Subcutaneous adipose tissue (tissue), 4 donors: Measurements from ENCODE around the gene BASP1. TPM values are rescaled to one million over a fixed set of nuclear protein-coding genes. Genes with fewer than 3 reads are reported as not detected.

Source experiments
- total RNA-seq, 4 donors: library from RNA; depleted of rRNA; stranded (reverse); fragments of >200 nt; gene quantifications; one replicate each; pipeline ENCODE4 v1.1.0, GENCODE V29; 2016
- TF ChIP-seq, protein P1 (sequence below): fragments of 450-650 bp; IDR thresholded peaks from one replicate; pipeline ENCODE4 v1.5.1; 2016; ENCODE audit warnings: low read depth, mild to moderate bottlenecking, control low read depth, antibody characterized with exemption, moderate library complexity

Gene BASP1
- total RNA-seq, 4 donors from 2014 or later, result 15.3 to 80.7 (median 33.5) TPM

DNA sequence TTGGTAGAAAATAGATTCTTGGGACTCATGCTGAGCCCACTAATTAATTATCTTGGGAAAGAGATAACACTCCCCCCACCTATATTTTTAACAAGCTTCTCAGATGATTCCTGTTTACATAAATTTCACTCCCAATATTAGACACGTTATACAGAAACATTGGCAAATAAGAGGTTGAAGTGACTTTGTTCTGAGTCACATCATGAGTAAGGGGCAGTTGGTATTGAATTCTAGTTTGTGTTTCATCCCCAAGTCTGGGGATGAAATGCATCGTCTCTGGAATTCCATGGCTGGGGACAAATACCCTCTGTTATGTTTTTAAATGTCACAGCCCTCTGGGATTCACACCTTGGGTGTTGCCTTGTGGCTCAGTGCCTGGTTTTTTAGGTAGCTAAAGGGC, 41.0 kb downstream of the BASP1 start:
- TF ChIP-seq, protein P1, sequence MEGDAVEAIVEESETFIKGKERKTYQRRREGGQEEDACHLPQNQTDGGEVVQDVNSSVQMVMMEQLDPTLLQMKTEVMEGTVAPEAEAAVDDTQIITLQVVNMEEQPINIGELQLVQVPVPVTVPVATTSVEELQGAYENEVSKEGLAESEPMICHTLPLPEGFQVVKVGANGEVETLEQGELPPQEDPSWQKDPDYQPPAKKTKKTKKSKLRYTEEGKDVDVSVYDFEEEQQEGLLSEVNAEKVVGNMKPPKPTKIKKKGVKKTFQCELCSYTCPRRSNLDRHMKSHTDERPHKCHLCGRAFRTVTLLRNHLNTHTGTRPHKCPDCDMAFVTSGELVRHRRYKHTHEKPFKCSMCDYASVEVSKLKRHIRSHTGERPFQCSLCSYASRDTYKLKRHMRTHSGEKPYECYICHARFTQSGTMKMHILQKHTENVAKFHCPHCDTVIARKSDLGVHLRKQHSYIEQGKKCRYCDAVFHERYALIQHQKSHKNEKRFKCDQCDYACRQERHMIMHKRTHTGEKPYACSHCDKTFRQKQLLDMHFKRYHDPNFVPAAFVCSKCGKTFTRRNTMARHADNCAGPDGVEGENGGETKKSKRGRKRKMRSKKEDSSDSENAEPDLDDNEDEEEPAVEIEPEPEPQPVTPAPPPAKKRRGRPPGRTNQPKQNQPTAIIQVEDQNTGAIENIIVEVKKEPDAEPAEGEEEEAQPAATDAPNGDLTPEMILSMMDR, result no peak

DNA sequence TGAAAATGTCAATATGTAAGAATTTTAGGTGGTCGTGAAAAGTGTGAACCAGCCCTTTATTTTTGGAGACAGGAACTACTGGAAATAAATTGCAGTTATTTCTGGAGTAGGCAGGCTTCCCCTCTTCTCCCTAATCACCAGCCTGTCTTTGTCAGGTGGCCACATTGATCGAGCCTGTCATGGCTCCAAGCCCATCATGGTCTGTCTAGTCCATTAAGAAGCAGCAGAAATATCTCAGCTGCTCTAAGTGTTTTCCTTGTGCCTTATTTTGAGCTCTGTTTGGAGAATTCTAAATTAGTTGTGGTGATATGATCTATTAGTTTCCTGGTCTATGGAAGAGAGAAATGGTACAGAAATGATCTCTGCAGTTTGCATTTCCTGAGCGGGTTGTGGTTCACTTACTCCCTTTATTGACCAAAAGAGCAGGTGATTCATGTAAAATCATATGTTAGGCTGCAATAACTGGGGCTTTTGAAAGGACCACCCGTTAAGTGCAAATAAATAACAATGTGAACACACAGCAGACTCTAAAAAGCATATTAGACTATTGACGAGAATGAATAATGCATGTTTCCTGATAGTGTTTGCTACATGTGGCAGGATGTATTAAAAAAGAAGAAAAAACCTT, 42.3 kb downstream of the BASP1 start:
- TF ChIP-seq, protein P1, result no peak

DNA sequence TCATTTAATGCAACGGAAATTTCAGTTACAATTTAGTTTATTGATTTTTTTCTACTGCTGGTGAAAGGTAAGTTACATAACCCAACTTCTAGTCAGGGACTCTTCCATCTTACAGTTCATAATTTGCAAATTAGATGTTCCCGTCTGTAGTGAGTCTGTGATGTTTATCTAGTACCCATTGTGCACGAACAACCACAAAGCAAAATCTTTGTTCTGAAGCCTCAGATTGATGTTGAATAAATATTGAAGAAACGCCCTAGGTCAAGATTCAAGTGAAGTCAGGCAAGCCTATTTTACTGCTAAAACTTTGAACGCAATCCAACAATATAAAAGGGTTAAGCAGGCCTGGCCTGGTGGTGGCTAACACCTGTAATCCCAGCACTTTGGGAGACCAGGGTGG, 43.1 kb downstream of the BASP1 start:
- TF ChIP-seq, protein P1, result no peak

DNA sequence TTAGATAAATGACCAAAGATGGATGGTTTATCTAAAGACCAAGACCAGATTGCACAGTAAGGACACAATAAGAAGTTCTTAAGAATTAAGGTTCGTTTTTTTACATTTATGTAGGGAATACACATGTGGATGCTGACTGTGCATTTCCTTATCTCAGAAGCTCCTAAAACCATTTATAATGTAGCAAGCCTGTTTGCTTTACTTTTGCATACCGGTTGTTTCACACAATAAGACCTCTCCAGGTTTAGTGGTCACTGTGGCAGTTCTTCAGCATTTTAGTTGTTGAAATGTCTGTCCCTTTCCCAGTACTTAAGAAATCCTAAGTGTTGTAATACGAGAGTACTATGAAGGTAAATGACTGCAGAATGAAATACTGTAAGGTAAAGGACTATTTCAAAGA, 43.6 kb downstream of the BASP1 start:
- TF ChIP-seq, protein P1, result no peak

DNA sequence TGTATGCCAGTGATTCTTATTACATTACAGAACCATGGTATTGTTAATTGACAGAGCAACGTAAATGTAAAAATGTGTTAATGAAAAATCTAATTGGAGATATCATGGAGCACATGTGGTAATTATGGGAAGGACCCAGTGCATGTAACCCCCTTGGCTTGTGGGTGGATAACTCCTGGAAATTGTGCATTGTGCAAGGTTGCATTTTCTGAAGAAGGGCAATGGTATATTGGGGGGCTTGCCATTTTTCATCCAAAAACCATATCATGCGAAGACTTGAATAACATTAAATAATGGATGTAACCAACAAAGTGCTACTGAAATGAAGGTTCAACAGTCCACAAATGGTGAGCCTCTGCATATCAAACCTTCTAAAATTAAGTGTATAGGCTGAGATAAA, 47.6 kb downstream of the BASP1 start:
- TF ChIP-seq, protein P1, result no peak

DNA sequence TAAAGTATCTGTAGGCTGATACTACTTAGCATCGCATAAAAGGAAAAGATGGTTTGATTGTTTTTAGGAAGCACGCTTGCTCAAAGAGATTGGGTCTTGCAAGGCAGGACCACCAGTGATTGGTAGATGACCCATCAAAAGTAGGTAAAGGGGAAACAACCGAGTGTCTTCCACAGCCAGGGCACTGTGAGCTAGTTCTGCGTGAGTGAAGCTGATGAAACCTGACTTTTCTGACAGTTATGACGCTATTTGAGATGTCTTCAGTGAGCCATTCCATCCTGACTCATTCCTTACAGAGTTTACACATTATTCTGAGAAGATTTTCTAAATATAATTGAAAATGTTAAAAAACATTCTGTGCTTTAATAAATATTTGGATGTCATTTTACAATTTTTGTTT, 49.7 kb downstream of the BASP1 start:
- TF ChIP-seq, protein P1, result no peak

DNA sequence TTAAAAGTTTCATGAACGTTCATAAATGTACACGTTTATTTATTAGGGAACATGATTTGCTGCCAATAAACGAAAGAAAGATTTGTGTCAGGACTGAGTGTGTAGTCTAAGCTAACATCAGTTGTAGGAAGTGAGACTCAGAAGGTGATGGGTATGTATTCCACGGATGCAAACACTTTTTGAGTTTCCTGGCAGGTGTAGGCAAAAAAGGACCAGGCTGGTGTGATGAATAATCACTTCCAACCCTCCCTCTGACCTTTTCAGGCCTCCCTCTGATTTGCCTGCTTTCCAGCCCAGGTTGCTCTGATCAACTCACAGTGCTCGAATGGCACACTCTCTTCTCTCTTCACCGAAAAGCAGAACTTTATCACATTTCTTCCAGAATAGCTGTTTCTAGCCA, 51.8 kb downstream of the BASP1 start:
- TF ChIP-seq, protein P1, result no peak
